GM18870 (cell line): ENCODE data around the gene RBM23.
"Not testable (repeated sequence)": the region's sequence is repeated elsewhere in the genome, so short reads cannot be mapped to it uniquely, and the experiment has no call there.

Experiments used
- ATAC-seq: cut with Tn5 transposase; IDR thresholded peaks from one replicate; pipeline ENCODE4 v1.9.1; 2021; ENCODE audit warnings: moderate library complexity; ENCODE audit not compliant: unreplicated experiment

The RBM23 gene

GRCh38 chr14:22920697-22921096 lies 1.7 kb upstream of the RBM23 start:
- no peak for ATAC-seq

GRCh38 chr14:22919601-22919921 lies 612 bp upstream of the RBM23 start:
- ATAC-seq = peak; percentile 1

GRCh38 chr14:22915886-22916521 lies 2.9 kb downstream of the RBM23 start:
- ATAC-seq = no peak

- not testable (repeated sequence) for ATAC-seq
Measured at GRCh38 chr14:22914836-22915235, 4.1 kb downstream of the RBM23 start.

- ATAC-seq = no peak
Measured at GRCh38 chr14:22910916-22911315, 8.0 kb downstream of the RBM23 start.

GRCh38 chr14:22908601-22909000 lies 10.3 kb downstream of the RBM23 start:
- ATAC-seq = no peak

GRCh38 chr14:22907429-22907828 lies 11.5 kb downstream of the RBM23 start:
- ATAC-seq = no peak

- ATAC-seq = no peak
Measured at GRCh38 chr14:22906073-22906472, 12.9 kb downstream of the RBM23 start.

- no peak for ATAC-seq
Measured at GRCh38 chr14:22905627-22906026, 13.3 kb downstream of the RBM23 start.

GRCh38 chr14:22903742-22904087 lies 15.2 kb downstream of the RBM23 start:
- no peak for ATAC-seq

GRCh38 chr14:22901799-22902198 lies 17.1 kb downstream of the RBM23 start:
- ATAC-seq = no peak

GRCh38 chr14:22900081-22900799 lies 18.7 kb downstream of the RBM23 start:
- no peak for ATAC-seq

- no peak for ATAC-seq
Measured at GRCh38 chr14:22898302-22899090, 20.5 kb downstream of the RBM23 start.

GRCh38 chr14:22897357-22897756 lies 21.6 kb downstream of the RBM23 start:
- ATAC-seq = no peak

- no peak for ATAC-seq
Measured at GRCh38 chr14:22896760-22897159, 22.2 kb downstream of the RBM23 start.

- ATAC-seq = no peak
Measured at GRCh38 chr14:22896356-22896755, 22.6 kb downstream of the RBM23 start.

- ATAC-seq = no peak
Measured at GRCh38 chr14:22895402-22895801, 23.5 kb downstream of the RBM23 start.

- ATAC-seq = no peak
Measured at GRCh38 chr14:22893706-22894105, 25.2 kb downstream of the RBM23 start.

GRCh38 chr14:22892488-22892887 lies 26.5 kb downstream of the RBM23 start:
- no peak for ATAC-seq

GRCh38 chr14:22890416-22890815 lies 28.5 kb downstream of the RBM23 start:
- no peak for ATAC-seq

GRCh38 chr14:22888662-22889061 lies 30.3 kb downstream of the RBM23 start:
- no peak for ATAC-seq

- ATAC-seq = no peak
Measured at GRCh38 chr14:22887990-22888378, 31.0 kb downstream of the RBM23 start.
